Activated CD4-positive, alpha-beta T cell treated with anti-CD3 and anti-CD28 coated beads for 24 hours (primary cell): ENCODE results near the gene TMEM150B.

Source experiments
- DNase-seq, 2 donors: peaks; one replicate each; pipeline ENCODE4 v3.0.0-alpha.2; 2020; ENCODE audit warnings: low read depth in 2 of 2

TMEM150B gene

DNA sequence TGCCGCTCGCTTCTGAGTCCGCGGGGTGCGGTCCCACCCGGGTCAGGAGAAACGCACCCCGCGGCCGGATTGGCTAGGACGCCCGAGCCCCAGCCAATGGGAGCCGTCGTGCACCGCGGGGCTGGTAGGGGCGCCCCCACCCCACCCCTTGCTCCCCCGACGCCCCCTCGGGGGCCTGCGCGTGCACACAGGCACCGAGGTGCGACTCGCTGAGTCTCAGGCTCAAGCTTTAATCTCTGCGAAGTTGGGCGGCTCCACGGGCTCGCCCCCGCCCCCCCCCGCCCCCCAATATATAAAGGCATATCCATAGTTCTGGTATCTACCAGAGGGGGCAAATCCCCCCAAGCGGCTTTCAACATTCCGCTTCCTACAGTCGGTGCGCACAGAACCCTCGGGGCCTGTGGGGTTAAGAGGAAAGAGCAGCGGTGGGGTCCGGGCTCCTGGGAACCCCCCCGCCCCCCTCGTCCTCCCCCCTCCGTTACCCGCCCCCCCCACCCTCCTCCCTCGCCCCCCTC is 29.6 kb upstream of the TMEM150B start, which contains the start of gene COX6B2:
Gene COX6B2, minus strand, starts transcription at position 22 of the 515 bp plus-strand sequence. CDS start 198 bp downstream, outside the sequence.
- no peak for DNase-seq

DNA sequence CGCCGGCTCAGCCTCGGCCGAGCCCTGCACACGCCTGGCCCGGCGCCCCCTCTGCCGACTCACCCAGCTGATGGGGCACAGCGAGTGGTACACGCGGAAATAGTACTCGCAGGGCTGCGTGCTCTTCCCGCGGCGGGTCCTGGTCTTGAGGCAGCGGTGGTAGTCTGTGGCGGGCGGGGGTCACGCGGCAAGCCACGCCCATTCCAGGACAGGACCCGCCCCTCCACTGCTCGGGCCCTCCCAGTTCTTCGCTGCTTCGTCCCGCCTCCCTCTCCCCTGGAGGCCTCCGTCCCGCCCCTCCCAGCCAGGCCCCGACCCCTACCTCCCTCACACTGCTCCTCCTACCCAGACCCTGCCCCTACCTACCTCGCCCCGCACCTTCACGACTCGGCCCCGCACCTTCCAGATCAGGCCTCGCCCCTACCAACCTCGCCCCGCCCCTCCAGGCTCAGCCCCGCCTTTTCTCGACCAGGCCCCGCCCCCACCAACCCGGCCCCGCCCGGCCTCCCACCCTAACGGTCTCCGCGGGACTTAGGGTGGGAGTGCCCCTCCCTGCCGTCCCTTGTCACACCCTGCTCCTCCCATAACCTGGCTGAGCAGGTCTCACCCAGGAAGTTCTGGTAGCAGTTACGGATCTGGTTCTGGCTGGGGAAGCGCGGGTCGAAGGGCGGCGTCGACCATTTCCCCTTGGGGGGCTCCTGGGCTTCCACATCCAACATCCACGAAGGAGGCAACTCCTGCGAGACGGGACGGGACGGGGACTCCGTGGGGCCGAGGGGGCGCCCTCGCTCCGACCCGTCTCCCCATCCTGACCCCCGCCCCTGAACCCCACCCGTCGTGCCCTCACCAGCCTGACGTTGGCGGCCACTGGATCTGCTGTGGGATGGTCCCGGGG is 28.9 kb upstream of the TMEM150B start:
- DNase-seq: peak; percentile 29 to 37

DNA sequence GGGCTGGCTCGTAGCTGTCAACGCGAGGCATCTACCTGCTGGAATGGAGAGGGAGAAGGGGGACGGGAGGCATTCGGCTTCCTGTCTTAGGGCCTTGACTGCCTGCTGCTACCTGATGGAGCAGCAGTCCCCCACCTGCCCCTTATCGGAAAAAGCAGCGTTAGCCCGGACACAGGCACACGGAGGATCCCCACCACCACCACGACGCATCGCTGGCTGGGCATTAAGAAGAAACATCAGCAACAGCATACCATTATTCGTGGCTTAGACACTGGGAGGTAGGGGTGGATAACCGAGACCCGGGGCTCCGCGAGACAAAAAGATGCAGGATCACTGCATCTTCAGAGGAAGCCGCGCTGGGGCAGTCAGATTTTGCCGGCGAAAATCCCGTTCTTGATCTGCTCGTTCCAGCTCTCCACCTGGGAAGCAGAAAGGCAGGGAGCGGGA is 28.2 kb upstream of the TMEM150B start:
- no peak for DNase-seq

DNA sequence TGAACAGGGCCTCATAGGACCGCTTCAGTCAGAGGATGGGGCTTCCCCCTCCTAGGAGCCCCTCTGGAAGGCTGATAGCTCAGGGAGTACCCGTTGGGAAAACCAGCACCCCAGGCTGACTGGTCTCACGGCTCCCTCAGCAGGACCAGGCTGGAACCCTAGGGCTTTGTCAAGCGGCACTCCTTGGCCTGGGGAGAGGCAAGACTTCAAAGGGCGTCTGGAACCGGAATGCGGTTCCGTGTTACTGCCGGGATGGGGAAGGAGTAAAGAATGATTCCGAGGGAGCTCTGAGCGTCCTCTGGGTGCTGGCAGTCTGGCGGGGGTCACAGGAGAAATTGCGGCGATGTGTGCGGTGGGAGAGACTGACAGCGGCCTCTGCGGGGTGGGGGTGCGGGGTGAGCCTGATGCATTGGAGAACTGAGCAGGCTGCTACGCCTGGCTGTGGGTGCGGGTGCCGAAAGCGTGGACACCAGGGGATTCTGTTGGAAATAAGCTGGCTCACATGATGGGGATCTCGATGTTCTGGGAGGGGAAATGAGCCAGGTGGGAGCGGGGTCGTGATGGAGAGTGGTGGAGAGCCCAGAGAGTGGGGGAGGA is 27.5 kb upstream of the TMEM150B start:
- DNase-seq: no peak

DNA sequence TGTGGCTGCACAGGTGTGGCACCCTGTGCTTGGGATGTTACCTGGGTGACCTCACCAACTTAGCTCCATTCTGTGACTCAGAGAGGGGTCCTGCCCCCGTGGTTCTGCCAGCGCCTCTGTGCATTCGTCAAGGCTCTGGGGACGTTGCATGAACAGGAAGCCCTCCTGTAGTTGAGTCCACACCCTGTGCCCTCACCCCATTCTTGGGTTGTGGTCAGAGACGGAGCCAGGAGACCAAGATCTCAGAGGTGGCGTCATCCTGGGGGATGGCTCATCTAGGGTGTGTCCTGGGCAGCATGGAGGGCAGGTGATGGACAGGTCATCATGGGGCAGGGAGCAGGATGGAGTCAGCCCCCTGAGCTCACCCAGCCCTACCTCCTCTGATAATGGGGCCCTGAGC is 26.9 kb upstream of the TMEM150B start:
- DNase-seq: no peak

DNA sequence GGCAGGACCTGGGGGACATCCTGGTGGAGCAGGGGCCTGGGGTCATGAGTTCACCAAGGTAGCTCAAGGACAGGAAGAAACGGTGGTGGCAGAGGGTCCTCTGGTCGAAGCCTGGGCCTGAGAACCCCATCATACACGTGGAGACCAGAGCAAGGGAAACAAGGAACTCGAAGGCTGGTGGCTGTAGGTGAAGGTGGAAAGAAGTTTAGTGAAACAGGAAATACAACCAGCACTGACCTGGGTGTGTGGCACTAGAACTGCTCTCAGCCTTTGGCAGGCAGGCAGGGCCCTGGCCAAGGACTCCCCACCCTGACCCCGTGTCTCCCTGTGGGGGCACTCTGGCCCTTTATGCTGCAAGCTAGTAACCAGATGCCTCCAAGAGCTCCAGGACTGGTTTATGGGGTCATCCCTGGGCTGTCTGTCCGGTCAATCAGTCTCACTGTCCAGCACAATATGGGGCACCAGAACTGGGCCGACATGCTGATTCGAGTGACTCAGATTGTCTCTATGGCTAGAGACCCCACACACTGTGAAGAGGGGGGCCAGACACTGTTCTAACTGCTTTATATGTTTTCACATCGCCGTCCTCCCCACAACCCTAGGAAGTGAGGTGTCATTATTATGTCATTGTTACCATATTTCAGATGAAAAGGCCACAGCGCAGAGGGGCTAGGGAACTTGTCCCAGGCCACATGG is 25.6 kb upstream of the TMEM150B start:
- no peak for DNase-seq

DNA sequence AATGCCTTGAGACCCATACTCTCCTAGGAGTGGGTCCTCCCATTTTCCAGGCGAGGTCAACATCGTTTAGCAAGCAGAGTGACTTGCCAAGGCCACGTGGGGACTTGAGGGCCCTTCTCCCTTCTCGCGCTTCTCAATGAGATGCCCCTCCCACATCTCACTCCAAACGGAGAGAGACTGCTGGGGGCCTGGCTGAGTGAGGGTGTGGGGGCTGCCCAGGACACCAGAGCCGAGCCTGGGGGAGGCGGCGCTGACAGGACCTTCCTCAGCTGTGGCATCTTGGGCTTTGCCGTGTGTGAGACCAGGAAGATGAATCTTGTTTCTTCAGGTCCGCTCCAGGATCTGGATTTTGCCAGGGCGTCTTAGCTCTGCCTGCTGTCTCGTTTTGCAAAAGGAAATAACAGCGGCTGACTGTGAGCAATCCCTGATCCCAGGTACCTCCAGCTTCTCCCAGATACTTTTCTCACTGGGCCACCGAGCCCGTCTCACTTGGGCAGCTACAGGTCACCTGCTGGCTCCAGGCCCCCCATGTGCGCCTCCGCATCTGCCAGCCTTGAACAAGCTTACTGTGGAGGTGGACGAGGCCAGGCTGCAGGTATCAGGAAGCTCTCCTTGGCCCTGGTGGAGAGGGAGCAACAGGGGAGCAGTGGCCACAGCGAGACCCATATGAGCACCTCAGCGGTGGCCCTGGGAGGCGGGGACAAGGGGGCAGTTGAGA is 23.3 kb upstream of the TMEM150B start:
- no peak for DNase-seq

DNA sequence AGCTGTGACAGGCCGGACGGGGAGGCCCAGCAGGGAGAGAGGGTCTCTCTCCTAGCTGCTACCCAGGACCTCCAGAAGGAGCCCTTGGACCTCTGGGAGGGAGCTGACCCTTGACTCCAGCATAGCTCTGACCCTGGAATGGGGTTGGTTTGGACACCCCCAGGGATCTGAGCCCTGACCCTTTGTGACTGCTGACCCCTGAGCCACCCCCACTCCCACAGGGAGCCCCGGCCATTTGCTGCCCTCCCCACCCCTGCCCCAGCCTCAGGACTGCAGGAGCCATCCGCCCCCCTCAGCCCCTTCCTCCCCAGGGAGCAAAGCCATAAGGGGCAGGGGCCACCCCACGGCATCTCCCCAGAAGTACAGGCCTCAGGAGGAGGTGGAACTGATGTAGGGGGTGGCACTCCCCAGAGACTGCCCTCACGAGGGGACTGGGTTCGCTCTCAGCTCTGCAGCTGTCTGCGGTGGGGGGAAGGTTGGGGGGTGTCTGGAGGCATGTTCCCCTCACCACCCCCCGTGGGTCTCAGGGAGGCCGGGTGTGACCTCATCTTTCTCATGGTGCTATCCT is 22.4 kb upstream of the TMEM150B start:
- no peak for DNase-seq

DNA sequence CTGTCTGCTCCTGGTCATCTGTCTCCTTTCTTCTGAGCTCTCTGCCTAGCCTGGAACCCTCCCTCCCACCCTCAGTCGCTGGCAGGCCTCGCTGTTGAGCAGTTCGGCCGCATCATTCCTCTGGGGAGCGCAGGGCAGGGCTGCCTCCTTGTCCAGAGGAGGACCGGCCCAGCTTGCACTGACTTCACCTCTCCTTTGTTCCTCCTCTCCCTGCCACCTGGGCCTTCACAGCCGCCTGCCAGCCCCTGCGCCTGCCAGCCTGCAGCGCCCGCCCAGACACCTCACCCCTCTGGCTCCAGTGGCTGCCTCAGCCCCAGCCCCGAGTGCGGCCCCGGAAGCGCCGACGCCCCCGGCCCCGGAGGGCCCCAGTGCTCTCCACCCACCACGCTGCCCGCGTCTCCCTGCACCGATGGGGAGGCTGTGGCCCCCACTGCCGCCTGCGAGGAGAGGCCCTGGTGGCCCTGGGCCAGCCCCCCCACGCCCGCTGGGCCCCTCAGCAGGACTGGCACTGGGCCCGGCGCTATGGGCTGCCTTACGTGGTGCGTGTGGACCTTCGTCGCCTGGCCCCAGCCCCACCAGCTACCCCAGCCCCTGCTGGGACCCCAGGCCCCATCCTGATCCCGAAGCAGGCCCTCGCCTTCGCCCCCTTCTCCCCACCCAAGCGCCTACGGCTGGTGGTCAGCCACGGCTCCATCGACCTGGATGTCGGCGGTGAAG is 21.7 kb upstream of the TMEM150B start:
- DNase-seq: no peak

DNA sequence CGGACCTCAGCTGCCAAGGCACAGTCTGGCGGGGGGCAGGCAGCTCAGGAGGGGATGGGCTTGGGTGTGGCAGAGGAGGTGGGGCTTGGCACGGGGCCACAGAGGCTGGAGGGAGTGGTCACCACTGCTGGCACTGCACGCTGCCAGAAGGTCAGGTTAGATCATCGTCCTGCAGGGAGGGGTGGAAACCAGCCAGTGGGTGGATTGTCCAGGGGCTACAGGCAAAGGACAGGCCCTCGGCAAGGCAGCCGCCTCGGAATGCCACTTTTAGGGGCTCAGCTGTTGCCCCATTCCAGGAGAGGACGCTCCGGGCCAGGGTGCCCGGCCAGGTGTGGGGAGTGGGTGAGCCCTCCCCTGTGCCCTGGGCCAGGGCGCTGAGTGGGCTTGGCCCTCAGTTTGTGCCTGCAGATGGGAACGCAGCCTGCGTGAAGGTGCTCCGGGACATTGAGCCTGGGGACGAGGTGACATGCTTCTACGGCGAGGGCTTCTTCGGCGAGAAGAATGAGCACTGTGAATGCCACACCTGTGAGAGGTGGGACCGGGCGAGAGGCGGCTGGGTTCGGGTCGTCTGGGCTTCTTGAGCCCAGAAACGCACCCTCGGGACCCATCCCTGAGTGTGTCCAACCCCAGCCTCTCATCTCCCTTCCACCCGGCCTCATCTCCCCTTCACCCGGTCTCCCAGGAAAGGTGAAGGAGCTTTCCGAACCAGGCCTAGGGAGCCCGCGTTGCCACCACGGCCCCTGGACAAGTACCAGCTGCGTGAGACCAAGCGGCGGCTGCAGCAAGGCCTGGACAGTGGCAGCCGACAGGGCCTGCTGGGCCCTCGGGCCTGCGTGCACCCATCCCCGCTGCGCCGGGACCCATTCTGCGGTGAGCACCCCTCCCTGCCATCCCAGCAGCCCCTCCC is 20.9 kb upstream of the TMEM150B start:
- no peak for DNase-seq

DNA sequence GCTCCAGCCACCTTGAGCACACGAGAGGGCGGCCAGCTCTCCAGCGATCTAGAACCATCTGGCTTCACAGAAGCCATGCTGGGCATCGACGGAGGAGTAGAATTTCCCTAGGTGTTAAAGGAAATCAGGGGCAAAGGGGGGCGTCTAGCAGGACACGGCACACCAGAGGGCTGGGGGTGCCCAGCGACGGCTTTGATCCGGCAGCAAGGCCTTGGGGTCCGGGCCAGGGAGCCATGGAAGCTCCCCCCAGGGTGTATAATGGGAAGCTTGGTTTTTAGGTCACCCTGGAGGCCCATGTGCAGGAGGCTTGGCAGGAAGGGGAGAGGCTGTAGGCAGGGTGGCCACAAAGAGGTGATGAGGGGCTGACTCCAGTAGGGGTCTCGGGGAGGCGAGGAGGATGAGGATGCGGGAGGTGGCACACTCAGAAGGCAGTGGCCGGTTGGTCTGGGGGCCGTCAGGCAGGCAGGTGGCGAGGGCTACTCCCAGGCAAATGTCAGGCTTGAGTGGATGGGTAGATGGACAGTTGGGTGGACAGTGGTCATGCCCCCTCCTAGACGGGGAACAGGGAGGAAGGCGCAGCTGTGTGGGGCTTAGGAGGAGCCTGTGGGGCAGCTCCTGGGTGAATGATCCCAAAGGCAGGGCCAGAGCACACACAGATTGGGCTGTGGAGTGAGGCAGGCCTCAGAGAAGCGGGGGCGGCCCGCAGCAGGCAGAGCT is 20.1 kb upstream of the TMEM150B start:
- DNase-seq: no peak

DNA sequence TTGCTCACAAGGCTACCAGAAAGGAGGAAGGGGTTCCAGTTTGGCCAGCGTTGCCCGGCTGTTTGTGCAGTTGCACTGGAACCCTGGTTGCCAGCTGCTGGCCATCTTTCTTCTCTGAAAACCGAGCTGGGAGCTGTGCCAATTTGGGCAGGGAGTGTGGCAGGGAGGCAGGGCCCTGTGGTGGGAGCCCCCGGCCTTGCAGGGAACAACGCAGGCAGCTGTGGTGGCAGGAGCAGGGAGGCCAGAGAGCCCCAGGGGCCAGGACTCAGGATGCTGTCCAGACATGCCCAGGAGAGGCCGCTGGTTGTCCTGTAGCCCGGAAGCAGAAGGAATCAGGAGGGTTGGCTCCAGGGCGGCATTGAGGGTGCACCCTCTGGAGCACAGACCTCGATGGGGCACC is 19.3 kb upstream of the TMEM150B start:
- DNase-seq: no peak

DNA sequence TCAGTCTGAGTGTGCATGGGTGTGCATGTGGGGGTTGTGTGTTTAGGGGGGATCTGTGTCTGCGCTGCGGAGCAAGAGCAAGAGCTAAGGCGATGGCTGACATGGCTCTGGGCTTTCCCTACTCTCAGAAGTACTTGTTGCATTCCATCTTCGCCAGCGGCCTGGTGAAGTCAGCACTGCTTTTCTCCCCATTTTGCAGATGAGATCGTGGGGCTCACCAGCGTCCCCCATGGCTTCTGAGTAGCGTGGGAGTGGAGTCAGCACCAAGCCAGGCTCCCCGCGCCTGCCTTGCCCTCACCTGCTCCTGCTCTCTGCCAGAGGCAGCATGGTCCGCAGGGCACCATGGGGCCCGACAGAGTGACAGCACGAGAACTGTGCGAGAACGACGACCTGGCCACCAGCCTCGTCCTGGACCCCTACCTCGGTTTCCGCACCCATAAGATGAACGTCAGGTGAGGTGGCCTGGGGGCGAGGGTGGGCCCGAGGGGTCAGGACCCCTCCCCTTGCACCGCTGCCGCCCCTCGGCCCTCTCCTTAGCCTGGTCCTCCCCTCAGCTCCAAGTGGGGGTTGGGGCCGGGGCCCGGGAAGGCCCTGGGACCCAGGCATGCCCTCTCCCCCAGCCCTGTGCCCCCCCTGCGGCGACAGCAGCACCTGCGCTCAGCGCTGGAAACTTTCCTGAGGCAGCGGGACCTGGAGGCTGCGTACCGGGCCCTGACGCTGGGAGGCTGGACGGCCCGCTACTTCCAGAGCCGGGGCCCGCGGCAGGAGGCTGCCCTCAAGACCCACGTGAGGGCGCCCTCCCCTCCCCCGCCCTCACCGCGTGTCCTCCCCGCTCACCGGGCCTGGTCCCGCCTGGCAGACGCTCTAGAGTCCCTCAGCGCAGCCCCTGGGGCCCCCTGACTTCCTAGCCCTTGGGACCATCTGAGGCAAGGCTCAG is 16.7 kb upstream of the TMEM150B start:
- no peak for DNase-seq

DNA sequence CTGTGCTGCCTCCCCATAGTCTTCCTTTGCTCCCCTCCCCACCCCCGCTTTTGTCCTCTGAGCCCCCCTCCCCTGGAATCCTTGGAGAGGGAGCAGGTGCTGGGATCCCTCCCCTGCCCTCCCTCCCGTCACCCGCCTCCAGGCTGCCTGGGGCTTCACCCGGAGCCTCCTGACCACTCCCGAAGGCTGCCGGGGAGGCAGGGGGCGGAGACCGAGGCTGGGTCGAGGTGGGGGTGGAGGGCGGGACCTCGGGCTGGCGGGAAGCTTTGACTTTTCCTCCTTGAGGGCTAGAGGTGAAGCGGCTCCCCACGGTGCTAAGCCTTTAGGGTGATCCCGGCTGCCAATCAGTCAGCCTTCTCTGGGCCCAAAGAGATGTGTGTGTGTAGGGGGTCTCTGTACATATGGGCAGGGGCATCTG is 16.0 kb upstream of the TMEM150B start:
- DNase-seq: peak; percentile 42 to 66

DNA sequence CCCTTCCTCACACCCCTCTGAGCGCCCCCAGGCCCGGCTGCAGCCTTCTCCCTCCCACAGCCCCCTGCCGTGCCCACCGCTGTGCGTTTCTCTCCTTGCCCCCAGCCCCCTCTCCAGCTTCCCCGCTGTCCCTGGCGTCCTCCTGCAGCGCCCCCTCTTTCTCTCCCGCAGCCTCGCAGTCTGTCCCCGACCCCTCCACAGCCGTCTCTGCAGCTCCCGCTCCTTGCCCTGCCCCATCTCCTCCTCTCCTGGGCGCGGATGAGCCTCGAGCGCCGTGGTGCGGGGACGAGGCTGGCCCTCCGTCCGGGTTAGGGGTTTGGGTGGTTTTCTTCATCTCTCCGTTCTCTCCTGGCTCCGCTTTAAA is 15.6 kb upstream of the TMEM150B start:
- no peak for DNase-seq

DNA sequence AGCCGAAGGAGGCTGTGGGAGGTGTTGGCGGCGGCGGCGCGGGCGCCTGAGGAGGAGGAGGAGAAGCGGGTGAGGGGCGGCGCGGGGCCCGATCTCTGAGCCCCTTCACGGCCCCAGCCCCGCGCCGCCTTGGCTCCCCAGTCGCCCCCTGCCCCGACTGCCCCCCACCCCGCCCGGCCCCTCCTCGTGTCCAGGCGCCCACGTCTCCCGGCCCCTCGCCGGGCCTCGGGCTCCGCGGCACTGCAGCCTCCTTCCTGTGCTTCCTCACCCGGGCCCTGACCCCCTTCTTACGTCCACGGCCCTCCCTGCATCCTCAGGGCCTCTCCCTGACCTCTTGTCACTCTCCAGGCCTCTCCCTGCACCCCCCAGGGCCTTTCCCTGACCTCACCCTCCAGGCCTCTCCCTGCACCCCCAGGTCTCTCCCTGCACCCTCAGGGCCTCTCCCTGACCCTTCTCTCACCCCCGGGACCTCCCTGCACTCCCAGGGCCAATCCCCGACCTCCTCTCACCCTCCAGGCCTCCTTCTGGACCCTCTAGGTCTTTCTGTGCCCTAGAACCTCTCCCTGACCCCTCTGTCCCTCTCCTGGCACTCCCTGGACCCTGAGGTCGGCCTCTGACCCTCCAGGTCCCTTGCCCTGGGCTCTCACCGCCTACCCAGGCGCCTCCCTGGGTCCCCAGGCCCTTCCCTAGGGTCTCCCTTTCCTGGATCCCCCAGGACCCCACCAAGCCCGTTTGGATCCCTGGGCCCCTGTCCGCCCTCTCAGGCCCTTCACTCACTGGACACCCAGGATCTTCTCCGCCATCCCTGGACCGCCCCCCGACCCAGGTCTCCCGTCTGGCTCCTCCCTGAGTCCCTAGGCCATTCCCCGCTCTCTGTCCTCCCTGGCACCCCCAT is 15.0 kb upstream of the TMEM150B start:
- no peak for DNase-seq
